ENCODE data around the gene ZBTB25.
"Not testable (repeated sequence)": the region's sequence is repeated elsewhere in the genome, so short reads cannot be mapped to it uniquely, and the experiment has no call there.

Gene ZBTB25

GRCh38 chr14:64503434-64504309 lies at the start of gene ZBTB25:
ZBTB25 (minus strand) TSS chr14:64503838; CDS start chr14:64490533, 13,305 bp downstream.
- peak; percentile 99 for DNase-seq

GRCh38 chr14:64550621-64551333 lies 47.1 kb upstream of the ZBTB25 start:
- no peak for DNase-seq

GRCh38 chr14:64549791-64550620 lies 46.4 kb upstream of the ZBTB25 start, which contains the start of gene PPP1R36:
PPP1R36 (plus strand) TSS chr14:64549961; CDS start chr14:64549998, 37 bp downstream.
- no peak for DNase-seq

GRCh38 chr14:64549016-64549415 lies 45.4 kb upstream of the ZBTB25 start:
- DNase-seq = no peak

- no peak for DNase-seq
Measured at GRCh38 chr14:64544607-64545312, 41.1 kb upstream of the ZBTB25 start.

DNA sequence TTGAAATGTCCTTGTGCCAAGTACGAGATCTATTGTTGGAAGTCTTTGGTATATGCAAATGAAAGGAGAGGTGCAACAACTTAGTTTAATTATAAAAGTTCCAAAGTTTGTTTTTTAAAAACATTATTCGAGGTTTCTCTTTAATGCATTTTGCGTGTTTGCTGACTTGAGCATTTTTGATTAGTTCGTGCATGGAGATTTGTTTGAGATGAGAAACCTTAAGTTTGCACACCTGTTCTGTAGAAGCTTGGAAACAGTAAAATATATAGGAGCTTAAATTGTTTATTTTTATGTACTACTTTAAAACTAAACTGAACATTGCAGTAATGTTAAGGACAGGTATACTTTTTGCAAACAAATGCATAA lies 39.2 kb upstream of the ZBTB25 start:
- DNase-seq = no peak

DNA sequence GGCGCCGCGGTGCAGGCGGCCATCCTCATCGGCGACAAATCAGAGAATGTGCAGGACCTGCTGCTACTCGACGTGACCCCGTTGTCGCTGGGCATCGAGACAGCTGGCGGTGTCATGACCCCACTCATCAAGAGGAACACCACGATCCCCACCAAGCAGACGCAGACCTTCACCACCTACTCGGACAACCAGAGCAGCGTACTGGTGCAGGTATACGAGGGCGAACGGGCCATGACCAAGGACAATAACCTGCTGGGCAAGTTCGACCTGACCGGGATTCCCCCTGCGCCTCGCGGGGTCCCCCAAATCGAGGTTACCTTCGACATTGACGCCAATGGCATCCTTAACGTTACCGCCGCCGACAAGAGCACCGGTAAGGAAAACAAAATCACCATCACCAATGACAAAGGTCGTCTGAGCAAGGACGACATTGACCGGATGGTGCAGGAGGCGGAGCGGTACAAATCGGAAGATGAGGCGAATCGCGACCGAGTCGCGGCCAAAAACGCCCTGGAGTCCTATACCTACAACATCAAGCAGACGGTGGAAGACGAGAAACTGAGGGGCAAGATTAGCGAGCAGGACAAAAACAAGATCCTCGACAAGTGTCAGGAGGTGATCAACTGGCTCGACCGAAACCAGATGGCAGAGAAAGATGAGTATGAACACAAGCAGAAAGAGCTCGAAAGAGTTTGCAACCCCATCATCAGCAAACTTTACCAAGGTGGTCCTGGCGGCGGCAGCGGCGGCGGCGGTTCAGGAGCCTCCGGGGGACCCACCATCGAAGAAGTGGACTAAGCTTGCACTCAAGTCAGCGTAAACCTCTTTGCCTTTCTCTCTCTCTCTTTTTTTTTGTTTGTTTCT lies 38.6 kb upstream of the ZBTB25 start:
- no peak for DNase-seq

GRCh38 chr14:64541261-64541971 lies 37.8 kb upstream of the ZBTB25 start:
- DNase-seq = no peak

- peak; percentile 97 for DNase-seq
Measured at GRCh38 chr14:64540208-64541202, 36.9 kb upstream of the ZBTB25 start, which contains the start of gene HSPA2. HSPA2 (plus strand) TSS chr14:64540741; CDS start chr14:64540850, 109 bp downstream.

DNA sequence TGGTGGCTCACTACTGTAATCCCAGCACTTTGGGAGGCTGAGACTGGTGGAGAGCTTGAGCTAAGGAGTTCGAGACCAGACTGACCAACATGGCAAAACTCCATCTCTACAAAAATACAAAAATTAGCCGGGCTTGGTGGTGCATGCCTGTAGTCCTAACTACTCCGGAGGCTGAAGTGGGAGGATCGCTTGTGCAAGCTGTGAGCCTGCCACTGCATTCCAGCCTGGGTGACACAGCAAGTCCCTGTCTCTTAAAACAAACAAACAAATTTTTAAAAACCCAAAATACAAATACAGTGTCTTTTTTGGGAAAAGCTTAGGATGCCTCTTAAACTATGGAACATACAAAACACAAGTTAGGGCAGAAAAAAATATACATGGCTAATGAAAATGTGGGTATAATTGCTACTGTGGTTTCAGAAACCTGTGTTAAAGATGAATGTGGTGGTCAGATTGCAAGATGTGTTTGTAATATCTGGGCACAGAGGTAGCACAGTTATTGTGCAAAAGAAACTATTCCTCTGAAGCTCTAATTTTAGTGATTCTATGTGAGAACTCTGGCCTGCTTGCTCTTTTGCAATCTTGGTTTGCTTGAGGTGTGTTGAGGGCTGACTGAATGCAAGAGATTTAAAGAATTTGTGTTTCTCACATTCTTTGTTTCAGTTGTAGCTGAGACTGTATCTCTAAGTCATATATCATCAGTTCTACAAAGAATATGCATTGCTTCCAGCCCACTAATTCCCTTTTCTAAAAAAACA lies 33.0 kb upstream of the ZBTB25 start:
- no peak for DNase-seq

DNA sequence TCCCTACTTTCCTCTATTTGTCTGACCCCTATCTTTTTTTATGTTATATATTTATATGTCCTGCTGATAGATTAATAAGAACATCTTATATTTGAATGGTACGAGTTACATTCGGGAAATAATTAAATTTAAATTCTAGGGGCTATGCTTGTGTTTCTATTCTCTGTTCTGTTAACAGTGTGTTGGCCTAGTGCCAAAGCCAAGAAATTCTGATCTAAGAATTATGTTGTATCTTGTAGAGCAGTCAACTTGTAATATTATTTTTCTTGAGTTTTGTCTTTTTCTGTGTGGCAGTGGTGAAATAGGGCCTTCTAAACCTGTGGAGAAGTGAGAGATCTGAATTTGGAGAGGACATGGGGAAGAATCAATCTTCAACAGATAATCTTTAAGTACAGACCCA lies 27.9 kb upstream of the ZBTB25 start:
- DNase-seq = no peak

DNA sequence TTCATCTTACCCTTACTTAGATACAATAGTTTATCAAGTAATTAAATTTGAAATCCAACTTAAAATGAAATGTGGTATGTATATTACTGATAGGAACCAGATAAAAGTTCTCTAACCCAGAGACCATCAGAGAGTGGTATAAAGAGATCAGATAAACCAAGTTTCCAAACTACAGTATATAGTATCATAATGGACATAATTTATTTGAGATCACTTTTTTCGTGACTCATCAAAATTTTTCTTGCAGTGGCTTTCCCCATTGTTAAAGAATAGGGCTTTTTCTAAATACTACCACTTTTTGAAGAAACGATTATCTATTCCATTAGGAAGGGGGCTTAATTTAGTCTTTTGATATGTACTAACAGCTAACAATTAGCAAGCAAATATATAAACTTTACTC lies 21.7 kb upstream of the ZBTB25 start:
- DNase-seq = no peak

DNA sequence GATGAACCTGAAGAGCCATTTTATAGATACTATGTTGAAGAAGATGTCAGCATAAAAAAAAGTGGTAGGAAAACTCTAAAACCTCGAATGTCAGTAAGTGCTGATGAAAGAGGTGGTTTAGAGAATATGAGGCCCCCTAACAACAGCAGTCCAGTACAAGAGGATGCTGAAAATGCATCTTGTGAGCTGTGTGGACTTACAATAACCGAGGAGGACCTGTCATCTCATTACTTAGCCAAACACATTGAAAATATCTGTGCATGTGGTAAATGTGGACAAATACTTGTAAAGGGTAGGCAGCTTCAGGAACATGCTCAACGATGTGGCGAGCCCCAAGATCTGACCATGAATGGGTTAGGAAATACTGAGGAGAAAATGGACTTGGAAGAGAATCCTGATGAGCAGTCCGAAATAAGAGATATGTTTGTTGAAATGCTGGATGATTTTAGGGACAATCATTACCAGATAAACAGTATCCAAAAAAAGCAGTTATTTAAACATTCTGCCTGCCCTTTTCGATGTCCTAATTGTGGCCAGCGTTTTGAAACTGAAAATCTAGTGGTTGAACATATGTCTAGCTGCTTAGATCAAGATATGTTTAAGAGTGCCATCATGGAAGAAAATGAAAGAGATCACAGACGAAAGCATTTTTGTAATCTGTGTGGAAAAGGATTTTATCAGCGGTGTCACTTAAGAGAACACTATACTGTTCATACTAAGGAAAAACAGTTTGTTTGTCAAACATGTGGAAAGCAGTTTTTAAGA lies 19.1 kb upstream of the ZBTB25 start:
- no peak for DNase-seq

- no peak for DNase-seq
Measured at GRCh38 chr14:64520699-64521098, 17.1 kb upstream of the ZBTB25 start.

GRCh38 chr14:64518229-64518628 lies 14.6 kb upstream of the ZBTB25 start:
- DNase-seq = no peak

GRCh38 chr14:64517667-64518066 lies 14.0 kb upstream of the ZBTB25 start:
- DNase-seq = not testable (repeated sequence)

DNA sequence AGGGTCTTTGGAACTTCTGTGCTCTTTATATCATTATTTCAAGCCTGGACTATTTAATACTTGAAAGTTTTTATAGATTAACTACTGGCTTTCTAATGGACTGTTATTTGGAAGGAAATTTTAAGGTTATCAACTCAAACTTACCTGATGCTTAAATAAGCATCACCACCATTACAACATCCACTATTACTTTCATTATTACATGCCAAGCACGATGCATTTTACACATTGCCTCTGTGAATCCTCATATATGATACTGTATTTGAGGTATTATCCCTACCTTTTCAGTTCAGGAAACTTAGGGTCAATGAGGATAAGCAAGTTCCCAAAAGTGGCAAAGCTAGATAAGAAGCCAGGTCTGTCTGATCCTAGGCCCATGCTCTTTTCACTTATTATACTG lies 13.3 kb upstream of the ZBTB25 start:
- no peak for DNase-seq

DNA sequence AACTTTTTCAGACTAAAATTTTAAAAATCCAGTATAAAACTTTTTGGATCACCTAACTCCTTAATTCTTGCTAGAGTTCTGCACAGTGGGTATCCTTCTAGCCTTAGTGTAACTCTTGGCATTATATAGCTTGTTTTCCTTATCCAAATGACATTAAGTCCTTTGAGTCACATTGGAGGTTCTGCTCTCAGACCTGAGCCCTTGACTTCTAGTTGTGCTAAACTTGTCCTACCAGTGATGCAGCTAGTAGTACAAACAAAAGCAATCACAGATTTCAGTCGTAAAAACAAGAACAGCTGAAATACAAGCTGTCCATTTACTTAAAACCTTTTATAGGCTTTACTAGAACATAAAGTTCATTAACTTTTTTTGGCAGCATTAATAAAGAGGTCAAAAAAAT lies 11.4 kb upstream of the ZBTB25 start:
- no peak for DNase-seq

Data from CD4-positive, alpha-beta T cell treated with Interleukin-15 for 1 hour (primary cell).